HFF-Myc (cell line): ENCODE data around the gene TTLL5.

Experiments used
- DNase-seq: peaks from one replicate; pipeline ENCODE4 v3.0.0-alpha.2; 2011; ENCODE audit warnings: low read depth; ENCODE audit errors: extremely low read depth
- H3K4me3 ChIP-seq: replicated peaks from 2 replicates; pipeline ENCODE4 v1.5.1; 2011; ENCODE audit warnings: low read depth, mild to moderate bottlenecking, control low read depth, low read length
- TF ChIP-seq, protein P1 (sequence below): IDR thresholded peaks from 2 replicates; pipeline ENCODE4 v1.5.1; 2012; ENCODE audit warnings: mild to moderate bottlenecking, low read depth, low read length, control low read depth; ENCODE audit errors: missing control alignments

The TTLL5 gene

DNA sequence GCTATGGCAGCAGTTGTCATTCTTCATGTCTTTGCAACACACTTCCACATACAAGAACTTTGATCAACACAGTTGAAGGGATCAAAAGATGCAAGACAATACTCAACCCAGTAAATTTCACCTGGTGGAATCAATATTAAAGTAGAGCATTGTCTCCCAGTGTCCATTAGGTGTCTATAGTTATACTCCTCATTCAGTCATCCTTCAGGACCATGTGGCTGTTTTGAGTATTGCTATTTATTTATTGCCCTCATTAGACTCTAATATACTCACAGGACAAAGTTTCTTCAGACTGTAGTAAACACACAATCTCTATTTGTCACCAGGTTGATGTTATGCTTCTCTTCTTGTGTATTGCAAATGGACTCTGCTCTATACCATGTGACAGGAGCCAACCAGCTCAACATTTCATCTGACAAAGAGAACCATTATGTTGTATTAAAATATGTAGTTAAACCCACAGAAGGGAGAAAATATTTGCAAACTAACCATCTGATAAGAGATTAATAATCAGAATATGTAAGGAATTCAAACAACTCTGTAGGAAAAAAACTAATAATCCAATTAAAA lies 174.2 kb downstream of the TTLL5 start:
- TF ChIP-seq, protein P1, sequence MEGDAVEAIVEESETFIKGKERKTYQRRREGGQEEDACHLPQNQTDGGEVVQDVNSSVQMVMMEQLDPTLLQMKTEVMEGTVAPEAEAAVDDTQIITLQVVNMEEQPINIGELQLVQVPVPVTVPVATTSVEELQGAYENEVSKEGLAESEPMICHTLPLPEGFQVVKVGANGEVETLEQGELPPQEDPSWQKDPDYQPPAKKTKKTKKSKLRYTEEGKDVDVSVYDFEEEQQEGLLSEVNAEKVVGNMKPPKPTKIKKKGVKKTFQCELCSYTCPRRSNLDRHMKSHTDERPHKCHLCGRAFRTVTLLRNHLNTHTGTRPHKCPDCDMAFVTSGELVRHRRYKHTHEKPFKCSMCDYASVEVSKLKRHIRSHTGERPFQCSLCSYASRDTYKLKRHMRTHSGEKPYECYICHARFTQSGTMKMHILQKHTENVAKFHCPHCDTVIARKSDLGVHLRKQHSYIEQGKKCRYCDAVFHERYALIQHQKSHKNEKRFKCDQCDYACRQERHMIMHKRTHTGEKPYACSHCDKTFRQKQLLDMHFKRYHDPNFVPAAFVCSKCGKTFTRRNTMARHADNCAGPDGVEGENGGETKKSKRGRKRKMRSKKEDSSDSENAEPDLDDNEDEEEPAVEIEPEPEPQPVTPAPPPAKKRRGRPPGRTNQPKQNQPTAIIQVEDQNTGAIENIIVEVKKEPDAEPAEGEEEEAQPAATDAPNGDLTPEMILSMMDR, result no peak
- no peak for DNase-seq
- no peak overlapping the region for H3K4me3 ChIP-seq

DNA sequence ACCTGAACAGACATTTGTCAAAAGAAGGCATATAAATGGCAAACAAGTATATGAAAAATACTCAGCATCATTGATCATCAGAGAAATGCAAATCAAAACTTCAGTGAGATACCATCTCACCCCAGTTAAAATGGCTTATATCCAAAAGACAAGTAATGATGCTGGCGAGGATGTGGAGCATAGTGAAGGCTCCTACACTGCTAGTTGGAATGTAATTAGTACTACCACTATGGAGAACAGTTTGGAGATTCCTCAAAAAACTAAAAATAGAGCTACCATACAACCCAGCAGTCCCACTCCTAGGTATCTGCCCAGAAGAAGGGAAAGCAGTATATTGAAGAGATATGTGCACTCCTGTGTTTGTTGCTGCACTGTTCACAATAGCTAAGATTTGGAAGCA lies 174.7 kb downstream of the TTLL5 start:
- no peak overlapping the region for H3K4me3 ChIP-seq
- DNase-seq, result no peak
- TF ChIP-seq, protein P1, result no peak

DNA sequence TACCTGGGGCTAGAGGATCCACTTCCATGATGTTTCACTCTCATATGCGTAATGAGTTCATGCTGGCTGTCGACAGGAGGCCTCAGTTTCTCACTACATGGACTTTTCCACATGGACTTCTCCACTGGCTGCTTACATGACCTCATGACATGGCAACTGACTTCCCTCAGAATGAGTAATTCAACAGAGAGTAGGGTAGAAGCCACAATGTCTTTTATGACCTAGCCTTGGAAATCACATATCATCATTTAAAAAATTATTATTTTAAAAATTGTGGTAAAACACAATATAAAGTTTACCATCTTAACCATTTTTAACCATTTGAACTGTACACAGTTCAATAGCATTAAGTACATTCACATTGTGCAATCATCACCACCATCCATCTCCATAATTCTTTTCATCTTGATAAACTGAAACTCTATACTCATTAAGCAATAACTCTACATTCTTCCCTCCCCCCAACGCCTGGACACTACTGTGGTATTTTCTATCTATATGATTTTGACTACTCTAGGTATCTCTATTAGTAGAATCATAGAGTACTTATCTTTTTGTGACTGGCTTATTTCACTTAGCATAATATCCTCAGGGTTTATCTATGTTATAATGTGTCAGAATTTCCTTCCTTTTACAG lies 176.2 kb downstream of the TTLL5 start:
- DNase-seq, result no peak
- TF ChIP-seq, protein P1, result no peak

DNA sequence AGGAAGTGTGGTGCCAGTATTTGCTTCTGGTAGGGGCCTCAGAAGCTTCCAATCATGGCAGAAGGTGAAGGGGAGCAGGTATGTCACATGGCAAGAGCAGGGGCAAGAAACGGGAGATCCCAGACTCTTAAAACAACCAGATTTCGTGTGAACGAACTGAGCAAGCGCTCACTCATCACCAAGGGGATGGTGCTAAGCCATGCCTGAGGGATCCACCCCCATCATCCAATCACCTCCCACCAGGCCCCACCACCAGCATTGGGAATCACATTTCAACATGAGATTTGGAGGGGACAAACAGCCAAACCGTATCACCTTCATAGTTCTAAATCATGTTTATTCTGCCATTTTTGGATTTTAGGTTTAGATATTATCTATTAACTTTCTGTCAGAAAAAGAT lies 179.9 kb downstream of the TTLL5 start:
- TF ChIP-seq, protein P1, result no peak
- DNase-seq, result no peak

More for the DNA sequence above, 176.2 kb downstream of the TTLL5 start:
- no peak overlapping the region for H3K4me3 ChIP-seq

DNA sequence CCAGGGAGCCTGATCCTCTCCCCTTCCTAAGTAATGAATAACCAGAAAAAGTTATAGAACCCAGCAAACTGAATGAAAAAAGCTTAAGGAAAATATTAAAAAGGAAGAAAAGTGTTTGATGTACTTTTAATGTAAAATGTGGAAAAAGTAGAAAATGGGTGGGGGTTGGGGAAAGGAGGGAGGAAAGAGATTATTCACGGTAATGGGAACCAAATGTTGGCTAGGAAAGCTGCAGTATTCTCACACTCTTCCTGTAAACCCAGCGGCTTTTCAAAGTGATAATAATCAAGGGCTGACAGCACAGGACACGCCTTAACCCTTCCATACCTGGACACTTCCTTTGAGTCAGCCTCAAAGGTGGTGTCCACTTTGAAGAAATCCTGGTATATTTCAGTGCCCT lies 181.5 kb downstream of the TTLL5 start:
- no peak for DNase-seq
- H3K4me3 ChIP-seq, result no peak overlapping the region
- TF ChIP-seq, protein P1, result no peak

More for the DNA sequence above, 179.9 kb downstream of the TTLL5 start:
- no peak overlapping the region for H3K4me3 ChIP-seq

DNA sequence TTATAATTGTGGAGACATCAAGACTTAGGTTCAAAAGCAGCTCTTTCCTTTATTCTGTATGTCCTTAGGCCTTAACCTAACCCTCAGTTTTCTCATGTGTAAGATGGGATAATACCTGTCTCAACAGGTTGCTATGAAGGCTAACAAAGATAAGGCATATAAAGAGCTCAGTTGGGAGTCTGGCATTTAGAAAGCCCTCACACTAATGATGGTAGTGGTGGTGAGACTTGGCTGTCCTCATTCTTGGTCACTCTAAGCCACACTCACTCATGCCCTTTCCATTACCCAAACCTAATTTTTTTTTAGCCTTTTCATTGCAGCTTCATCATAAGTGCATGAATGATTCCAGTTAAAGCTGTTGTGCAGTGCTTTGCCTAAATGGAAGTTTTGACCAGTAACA lies 183.4 kb downstream of the TTLL5 start:
- no peak for DNase-seq
- TF ChIP-seq, protein P1, result no peak
- no peak overlapping the region for H3K4me3 ChIP-seq
